D341Med (cell line): ENCODE results near the gene SLAMF9.

Experiments
- DNase-seq: peaks from one replicate; pipeline ENCODE4 v3.0.0; 2012; ENCODE audit warnings: low spot score

Gene SLAMF9

GRCh38 chr1:159953536-159954515 is at the start of gene SLAMF9:
SLAMF9 (minus strand) TSS chr1:159954237; CDS start chr1:159954137, 100 bp downstream.
- no peak for DNase-seq

- DNase-seq, result no peak
Measured at GRCh38 chr1:160001440-160001839, 47.4 kb upstream of the SLAMF9 start.

DNA sequence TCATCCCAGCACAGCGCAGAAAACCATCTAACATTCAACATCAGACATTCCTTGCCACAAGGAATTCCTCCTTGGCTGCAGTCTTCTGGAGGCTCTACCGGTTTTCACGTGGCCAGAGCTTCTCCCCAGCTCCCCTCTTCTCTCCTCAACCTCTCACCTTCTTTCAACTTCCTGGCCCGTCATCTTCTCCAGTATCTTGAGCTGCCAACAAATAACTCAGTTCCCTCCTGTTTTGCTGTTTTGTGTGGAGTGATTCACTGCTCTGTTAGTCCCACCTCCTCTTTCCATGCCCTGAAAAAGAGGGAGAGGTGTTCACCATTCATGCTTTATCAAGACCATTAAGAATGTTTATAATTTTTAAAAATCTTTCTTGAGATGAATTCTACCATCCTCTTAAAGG is 45.2 kb upstream of the SLAMF9 start:
- no peak for DNase-seq

DNA sequence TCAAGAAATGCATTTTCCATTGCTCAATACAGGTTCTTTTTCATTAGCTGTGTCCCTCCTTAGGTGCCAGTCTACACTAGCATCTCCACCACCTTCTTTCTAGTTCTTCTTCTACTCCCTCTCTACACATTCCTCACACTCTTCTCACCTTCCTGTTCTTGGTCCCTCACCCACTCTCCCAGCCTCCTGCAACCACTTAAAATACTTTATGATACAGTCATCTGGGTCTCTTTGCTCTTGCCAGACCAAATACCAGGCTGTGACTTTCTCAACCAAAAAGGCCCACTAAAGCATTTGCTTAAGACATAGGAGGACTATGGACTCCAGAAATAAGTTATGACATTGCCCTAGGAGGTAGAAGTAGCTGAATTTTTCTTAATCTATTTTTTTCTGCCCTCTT is 42.6 kb upstream of the SLAMF9 start:
- DNase-seq, result no peak

DNA sequence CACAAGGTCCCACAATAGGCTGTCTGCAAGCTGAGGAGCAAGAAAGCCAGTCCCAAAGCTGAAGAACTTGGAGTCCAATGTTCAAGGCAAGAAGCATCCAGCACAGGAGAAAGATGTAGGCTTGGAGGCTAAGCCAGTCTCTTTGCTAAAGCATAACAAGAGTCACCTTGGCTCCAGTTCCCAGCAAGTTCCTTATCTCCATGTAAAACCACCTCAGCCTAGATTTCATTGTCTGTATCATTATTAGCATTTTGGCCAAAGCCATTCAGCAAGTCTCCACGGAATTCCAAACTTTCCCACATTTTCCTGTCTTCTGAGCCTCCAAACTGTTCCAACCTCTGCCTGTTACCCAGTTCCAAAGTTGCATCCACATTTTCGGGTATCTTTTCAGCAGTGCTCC is 40.9 kb upstream of the SLAMF9 start:
- no peak for DNase-seq

- no peak for DNase-seq
Measured at GRCh38 chr1:159993911-159994310, 39.9 kb upstream of the SLAMF9 start.

- DNase-seq, result no peak
Measured at GRCh38 chr1:159992161-159992560, 38.1 kb upstream of the SLAMF9 start.

DNA sequence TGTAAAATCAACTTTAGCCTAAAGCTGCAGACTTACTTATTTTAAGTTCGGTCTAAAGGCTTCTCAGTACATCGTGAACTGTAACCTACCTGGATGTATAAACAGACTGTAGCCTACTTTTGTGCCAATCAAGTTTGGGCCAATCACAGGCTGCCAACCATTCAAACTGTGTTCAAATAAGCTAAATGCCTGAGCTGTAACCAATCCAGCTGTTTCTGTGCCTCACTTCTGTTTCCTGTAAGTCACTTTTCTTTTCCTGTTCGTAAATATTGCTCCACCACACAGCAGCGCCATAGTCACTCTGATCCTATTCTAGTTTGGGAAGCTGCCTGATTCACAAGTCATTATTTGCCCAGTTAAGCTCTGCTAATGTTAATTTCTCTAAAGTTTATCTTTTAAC is 37.5 kb upstream of the SLAMF9 start:
- no peak for DNase-seq

- no peak for DNase-seq
Measured at GRCh38 chr1:159990005-159990404, 36.0 kb upstream of the SLAMF9 start.

- no peak for DNase-seq
Measured at GRCh38 chr1:159989581-159989980, 35.5 kb upstream of the SLAMF9 start.

GRCh38 chr1:159988006-159988405 is 34.0 kb upstream of the SLAMF9 start:
- no peak for DNase-seq

GRCh38 chr1:159987186-159987585 is 33.1 kb upstream of the SLAMF9 start:
- no peak for DNase-seq

DNA sequence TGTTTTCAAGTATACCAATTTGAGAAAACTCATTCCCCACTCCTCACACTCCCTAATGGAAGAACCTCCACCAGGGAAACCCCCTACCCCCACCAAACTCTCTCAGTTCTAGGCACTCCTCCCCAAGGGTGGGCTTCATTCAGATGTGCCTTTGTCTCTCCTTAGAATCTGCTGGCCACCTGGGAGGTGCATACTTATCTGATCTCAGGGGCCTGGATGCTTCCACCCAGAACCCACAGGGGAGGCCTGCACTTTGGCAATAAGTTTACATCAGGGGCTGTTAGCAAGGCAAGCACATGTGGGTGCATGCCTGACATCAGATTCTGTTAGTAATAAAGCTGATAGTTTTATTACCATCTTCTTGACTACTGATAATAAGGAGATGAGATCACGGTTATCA is 32.5 kb upstream of the SLAMF9 start:
- no peak for DNase-seq

- DNase-seq, result no peak
Measured at GRCh38 chr1:159986093-159986492, 32.1 kb upstream of the SLAMF9 start.

GRCh38 chr1:159985473-159985872 is 31.4 kb upstream of the SLAMF9 start:
- DNase-seq, result no peak

DNA sequence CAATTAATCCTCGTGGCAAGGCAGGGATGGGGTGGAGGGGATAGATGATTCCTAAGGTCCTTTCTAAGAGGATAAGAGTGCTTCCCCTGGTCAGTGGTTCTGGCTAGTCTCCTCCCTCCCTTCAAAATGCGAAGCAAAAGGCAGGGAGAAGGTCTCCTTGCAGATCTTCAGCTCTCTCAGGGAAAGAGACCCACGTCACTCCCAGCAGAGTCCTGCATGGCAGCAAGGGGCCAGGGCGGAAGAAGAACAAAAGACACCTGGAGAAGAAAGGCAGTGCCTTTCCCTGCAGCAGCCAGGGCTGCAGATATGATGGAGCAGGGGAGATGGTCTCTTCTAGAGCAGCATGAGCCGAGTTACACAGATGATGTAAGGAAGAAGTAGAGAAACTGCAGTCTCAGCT is 29.6 kb upstream of the SLAMF9 start:
- DNase-seq, result no peak

GRCh38 chr1:159982280-159982679 is 28.2 kb upstream of the SLAMF9 start:
- no peak for DNase-seq

DNA sequence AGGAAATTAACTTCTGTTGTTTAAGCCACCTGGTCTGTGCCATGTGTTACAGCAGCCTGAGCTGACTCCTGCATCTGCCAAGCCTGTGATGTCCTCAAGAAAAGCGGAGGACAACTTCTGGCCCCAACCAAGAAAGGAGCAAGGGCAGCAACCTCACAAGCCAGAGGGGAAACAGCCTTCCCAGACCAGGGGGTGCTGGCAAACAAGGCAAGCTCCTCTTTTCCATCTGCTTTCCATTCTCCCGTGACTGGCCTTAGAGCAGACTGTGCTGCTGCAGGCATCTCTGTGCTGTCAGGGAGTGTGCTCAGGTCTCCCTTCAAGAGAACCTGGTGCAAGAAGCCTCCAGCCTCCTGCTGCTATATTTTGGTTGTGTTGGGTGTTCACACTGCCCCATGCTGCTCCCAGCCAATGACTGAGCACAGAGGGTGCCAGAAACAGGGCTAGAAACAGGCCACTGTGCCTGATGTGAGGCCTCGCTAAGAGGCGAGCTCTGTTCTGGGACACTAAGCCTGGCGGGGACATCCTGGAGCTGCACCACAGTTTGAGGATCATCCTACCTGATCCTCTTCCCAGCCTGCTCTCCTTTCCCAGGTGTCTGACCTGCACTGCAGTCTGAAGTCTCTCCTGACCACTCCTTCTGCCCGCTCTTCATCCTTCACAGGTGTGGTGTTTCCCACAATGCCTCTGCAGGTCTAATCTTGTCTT is 27.5 kb upstream of the SLAMF9 start:
- no peak for DNase-seq

GRCh38 chr1:159980786-159981185 is 26.7 kb upstream of the SLAMF9 start:
- no peak for DNase-seq

- DNase-seq, result no peak
Measured at GRCh38 chr1:159980076-159980475, 26.0 kb upstream of the SLAMF9 start.

DNA sequence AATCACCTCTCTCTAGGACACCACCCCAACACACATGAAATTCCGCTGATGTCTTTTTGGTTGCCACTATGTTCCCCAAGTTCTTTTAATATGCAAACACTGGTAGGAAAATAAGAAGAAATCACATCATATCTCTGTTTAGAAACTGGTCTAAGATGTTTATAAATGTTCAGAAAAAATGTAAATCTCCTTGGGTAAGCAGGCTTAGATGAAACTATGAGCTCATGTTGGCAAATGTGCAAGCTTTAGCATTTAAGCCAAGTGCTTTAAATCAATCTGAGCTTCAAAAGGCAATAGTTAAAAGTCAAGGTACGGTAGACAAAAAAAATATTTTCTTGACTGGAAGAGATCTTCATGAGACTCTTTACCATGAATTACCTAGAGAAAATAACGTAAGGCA is 25.2 kb upstream of the SLAMF9 start:
- DNase-seq, result no peak

- DNase-seq, result no peak
Measured at GRCh38 chr1:159978107-159978398, 24.0 kb upstream of the SLAMF9 start.

- DNase-seq, result no peak
Measured at GRCh38 chr1:159977364-159978106, 23.5 kb upstream of the SLAMF9 start.
